Limb (tissue), 2 donors: Measurements from ENCODE around the gene BABAM2.
A peak's percentile ranks its signal among the peaks of the same experiment; 100 is the strongest.

Experiments
- DNase-seq, 2 donors: peaks; one replicate each; pipeline ENCODE4 v3.0.0-alpha.2; 2016; ENCODE audit errors: extremely low spot score in 2 of 2

BABAM2 gene

DNA sequence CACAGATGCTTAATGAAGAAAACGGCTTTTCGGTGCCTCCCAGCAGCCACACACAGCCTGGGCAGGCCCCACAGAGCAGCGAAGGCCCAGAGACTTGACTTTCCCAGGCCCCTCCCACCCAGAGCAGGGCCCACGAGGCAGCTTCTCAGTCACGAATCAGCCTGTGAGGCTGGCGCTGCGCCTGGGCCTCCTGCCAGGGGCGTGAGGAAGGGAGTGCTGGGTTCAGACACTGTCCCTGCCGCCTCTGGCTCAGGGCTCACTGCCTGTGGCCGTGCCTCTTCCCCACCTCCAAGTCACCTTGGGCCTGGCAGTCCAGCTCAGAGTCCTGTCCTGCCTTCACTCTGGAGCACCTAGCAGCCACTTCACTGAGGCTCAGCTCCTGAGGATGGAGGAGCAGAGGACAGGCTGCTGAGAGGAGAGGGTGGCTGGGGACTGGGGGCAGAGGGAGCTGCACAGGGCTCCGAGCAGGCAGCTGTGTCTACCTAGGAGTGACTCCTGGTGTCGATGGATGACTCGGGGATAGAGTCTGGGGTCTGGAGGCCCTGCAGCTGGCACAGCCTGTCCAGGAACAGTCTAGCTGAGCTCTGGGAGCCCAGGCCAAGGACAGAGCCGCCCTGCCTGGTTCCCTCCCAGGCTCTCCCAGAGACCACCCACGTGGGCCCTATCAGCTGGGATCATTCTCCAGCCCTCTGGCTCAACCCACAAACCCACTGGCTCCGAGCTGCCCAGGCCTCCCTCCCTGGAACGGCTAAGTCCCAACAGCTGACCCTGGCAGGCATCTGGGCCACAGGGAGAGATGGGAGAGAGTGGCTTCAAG, 465.8 kb downstream of the BABAM2 start:
- peak; percentile 77 to 83 for DNase-seq

DNA sequence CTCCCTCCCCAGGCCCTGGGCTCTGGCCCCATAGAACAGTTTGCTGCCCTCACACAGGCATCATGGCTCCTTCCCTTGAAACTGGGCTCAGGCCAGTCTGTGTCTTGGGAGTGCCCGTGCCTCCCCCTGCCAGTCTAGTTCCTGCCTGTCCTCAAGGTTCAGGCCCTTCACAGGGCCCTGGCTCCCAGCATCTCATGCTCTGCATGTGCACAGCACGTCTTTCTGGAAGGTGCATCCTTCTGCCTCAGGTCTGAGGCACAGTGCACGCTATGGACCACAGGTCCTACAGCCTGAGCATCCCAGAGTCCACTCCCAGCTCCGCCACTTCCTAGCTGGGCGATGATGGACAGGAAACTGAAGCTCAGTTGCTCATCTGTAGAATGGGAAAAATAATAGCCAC, 466.5 kb downstream of the BABAM2 start:
- no peak for DNase-seq

DNA sequence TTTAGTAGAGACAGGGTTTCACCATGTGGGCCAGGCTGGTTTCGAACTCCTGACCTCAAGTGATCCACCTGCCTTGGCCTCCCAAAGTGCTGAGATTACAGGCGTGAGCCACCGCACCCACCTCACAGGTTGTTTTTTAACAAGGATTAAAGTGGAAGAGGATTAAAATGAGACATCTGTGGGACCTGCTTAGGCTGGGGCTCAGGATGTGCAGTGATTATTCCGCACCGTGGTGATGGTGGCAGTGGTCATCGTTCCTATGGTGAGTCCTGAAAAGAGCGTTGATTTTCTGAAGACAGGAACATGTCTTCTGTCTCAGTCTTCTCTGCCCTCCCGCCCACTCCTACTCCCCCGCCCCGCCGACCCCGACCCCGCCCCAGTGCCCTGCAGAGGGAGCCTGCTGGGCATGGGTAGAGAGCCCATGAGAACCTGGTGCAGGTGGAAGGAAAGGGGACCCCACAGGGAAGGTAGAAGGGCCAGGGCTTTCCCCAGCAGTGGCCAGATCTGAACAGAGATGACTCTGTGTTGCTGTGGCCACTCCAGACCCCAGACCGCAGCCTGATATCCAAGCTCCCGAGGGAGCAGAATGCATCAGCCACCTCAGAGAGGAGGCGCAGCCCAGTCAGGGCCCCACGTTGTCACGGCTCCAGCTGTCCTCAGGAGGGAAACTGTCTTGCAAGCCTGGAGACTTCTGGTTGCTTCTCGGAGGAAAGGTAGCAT, 467.6 kb downstream of the BABAM2 start:
- no peak for DNase-seq

DNA sequence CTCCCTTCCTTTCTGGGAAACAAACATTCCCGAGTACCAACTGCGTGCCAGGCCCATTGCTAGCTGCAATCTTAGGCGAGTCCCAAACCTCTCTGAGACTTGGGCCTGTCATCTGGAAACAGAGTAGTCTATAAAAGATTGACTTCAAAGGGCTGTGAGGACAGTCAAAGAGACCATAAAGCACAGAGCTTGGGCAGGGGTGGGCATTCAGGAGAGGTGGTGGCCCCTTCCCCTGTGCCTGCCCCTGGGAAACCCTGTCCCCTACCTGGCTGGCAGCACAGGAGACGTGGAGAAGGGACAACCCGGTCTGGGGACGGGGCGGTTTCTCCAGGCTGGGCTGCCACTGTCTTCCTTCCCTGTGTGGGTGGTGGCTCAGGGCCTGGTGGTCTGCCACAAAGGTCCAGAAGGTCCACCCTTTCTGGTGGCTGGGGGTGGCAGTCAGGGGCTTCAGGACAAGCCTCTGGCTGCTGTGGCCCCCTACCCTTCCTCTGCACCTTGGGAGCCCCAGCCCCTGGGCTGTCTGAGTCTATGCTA, 468.2 kb downstream of the BABAM2 start:
- DNase-seq = no peak

DNA sequence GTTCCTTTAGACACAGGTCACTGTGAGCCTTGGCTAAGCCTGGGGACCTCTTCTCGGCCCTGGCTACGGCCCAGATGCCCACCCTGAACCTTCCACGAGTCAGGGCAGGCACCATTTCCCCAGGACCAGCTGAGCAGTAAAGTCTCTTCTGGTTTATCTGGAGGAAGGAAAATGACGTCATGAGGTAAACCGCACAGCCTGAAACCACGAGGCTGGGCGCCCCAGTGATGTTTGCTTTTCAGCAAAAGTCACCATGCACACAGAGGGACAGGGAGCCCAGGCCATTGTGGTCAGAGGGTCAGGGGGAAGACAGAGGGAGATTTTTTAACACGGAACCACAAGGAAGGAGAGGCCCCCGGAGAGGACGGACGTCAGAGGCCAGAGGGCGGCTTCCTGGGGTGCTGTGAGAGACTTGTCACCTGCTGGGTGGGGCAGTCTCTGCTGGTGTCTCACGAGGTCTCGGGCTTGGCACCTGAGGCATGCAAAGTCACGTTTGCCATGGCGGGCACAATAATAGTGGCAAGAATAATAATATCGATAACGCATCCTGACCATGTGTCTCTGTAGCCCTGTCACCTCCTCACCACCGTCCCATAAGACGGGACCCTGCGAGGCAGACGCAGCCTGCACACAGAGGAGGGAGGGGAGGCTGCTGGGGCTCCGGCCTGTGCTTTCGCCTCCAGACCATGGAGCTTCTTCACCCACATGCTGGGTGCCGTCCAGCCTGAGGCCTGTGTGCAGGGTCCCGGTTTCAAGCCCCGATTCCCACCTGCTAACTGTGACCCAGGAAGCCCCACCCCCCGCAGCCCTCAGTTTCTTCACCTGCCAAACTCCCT, 468.9 kb downstream of the BABAM2 start:
- no peak for DNase-seq

DNA sequence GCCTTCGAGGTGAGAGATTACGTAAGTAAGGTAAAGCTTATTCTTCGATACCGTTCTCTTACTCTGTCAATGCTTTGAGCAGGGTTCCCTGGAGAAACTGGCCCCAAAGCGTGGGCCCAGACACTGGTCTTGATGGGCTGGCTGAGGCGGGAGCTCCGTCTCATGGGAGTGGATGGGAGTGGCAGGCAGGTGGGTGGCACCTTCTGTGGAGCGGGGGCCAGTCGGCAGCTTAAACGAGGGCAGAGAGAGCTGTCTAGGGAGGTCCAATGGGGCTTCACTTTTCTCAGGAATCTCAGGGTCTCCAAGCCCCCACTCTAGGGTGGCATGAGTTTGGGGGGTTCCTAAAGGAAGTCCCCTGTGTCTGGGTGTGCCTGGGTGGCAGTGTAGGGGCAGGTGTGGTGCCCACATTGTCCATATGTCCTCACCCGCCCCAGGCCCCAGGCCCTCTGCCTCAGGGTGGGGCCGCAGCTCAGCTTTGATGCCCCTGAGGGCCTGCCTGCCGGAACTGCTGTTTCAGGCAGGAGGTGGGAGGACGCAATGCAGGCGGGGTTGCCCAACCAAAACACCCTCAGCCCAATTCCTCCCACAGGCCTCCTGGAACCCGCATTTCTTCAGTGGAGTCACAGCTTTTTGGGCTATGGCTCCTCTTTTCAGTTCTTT, 469.7 kb downstream of the BABAM2 start:
- DNase-seq = no peak

DNA sequence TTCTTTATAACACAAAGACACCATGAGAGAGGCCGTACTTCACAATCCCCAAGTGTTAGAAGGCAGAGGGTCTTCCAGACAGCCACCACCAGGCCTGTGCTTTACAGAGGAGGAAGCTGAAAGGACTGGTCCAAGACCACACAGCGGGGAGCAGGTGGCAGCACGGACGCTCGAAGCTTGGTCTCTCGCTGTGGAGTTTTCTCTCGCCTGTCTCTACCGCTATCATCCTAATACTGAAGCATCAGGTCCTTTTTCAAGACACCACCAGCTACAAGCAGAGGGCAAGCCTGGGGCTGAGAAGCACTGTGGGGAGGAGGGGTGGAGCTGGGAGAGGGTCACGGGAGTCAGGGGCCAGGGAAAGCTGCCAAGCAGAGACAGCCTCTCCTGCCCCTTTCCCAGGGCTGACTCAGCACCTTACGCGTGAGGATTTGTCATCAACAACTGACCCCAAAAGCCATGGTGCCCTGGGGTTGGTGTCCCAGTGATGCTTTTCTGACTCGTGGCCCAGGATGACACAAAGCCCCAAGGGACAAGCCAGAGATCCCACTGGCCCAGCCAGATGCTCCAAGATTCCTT, 470.3 kb downstream of the BABAM2 start:
- DNase-seq = no peak

DNA sequence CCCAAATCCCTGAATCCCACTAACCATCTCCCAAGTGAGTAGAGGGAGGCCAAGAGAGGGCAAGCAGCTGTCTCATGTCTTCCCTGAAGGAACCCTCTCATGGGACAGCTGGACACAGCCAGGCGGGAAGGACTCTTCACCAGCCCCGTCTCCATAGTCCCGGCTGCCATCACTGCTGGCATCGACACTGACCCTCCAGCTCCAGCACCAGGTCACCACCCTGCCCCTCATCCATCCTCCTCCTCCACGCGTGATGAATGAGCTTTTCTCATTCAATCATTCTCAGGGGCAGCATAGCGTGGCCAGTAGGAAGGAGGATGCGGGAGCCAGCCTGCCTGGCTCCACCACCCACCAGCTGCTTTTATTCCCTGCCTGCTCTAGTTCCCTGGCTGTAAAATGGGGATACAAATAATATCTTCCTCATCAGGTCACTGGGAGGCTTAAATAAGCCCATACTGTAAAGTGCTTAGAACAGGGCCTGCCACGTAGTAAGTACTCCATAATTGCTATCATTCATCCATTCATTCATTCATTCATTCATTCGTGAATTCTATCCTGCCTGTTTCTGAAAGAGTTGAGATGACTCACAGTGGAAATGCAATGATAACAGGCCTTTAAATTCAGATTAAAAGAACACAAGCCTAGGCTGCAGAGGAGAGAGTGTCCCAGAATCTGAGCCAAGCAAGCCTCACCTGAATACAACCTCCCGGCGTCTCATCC, 471.6 kb downstream of the BABAM2 start:
- no peak for DNase-seq

DNA sequence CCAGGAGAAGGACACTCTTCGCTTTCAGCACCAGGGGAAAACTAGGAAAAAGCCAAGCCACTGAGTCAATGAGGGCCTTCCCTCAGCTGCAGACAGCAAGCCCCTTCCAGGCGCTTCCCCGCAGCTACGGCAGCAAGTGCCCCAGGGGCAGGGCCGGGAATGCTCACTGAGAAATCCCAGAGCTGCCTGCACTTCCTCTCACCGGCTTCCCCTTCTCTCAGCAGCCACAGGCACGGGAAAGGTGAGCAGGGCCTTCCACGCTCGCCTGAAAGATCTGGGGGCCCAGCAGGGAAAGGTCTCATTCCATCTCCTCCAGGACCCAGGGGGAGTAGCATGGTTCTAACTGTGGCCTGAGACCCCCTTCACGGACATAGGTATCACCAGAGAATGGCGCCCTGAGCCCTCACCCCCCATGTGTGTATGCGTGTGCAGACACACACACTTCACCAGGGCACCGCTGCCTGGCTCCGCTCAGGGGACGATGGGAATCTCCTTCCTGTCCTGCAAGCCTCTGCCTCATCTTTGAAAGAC, 472.5 kb downstream of the BABAM2 start:
- DNase-seq = no peak

DNA sequence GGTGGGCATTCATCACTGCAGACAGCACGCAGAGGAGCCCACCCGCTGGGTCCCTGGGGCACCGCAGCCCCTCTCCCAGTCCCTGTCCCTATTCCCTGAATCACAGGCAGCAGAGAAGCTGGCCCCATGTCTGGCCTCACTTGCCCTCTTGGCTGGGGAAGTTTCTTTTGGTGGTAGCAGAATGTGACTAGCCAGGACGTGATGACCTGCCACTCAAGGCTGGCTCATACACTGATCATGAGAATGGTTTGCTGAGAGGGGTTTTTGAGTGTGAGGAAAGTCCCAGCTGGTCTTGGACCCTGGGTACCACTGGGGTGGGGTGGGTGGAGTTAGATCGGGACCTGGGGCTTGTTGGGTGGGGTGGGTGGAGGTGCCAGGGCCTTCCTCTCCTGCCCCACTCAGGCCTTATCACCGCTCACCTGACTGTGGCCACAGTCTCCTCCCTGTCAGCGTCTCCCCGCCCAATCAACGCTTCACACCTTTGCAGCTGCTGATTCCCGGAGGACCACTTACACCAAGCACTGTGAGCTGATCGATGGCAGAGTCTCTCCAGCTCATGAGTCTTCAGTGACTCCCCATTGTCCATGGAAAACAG, 473.3 kb downstream of the BABAM2 start:
- DNase-seq = no peak

DNA sequence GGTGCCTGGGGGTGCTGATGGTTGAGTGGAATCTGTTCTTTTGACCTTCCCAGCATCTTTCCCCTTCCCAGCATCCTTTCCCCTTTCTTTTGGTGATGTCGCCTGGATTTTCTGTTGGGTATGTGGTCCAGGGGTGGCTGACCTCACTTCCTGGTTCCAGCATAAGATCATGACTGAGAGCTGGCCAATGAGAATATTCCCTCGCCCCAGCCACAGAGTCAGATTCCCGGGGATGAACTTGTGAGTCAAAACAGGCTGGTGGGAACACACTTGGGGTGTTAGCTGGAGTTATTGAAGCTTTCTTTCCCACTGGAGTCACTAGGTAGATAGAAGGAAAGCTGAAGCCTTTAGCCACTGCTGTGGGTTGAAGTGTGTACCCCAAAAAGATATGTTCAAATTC, 474.1 kb downstream of the BABAM2 start:
- no peak for DNase-seq

DNA sequence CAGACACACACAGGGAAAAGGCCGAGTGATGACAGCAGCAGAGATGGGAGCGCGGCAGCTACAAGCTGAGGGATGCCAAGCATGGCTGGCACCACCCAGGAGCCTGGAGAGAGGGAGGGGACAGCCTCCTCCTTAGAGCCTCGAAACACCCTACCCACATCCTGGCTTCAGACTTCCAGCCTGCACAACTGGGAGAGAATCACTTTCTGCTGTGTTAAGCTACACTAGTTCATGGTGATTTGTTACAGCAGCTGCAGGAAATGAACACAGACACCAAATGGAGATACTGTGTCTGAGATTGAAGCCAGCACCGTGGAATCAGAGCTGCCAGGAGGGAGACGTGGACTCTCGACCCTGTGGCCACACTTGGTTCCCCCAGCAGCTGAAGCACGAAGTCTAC, 474.6 kb downstream of the BABAM2 start:
- peak in 1 of 2 donors; percentile 73 for DNase-seq

DNA sequence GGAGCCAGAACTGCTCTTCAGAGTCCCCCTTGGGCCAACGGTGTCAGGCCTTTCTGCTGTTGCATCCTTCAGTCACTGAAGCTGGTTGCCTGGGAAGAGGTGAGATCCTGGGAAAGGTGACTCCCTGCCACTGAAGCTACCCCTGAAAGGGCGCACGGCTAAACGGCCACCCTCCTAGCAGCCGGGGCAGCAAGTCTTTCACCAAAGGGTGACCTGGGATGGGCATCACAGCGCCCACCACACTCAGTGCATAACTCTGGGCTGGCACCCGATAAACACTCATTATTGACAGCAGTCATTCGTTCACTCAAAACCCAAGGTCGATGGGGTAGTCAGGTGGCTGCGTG, 475.6 kb downstream of the BABAM2 start:
- no peak for DNase-seq

DNA sequence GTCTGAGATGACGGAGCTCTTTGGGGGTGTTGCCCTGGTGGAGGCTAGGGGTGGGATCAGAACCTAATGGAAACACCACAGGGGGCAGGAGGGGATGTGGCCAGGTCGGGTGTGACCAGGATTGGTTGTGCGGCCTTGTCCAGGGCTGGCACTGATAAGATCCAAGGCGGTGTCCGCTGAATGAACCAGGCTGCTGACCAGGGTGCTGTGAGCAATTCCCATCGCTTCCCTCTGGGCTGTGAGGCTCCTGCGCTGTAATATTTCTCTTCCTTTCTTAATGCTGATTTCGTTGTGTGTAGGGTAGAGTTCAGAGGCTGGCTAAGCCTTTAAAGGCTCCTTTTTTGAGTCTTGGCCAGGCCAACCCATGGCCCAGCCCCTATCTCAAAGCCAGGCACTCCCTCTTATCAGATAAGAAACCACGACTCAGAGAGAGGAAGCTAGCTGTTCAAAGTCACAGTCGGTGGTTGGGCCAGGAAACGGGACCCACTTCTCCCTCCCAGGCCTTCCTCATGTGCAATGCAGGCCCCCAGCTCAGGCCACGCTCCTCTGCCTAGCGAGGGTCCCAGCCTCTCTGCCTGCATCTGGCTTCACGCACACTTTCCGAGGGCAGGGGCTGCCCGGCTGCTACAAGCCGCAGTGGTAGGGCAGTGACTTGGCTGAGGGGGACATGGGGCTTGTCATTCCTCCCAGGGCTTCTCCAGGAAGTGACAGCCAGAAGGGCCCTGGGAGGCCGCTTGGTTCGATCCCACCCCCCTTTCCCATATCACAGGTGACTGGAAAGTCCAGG, 476.2 kb downstream of the BABAM2 start:
- DNase-seq = no peak

DNA sequence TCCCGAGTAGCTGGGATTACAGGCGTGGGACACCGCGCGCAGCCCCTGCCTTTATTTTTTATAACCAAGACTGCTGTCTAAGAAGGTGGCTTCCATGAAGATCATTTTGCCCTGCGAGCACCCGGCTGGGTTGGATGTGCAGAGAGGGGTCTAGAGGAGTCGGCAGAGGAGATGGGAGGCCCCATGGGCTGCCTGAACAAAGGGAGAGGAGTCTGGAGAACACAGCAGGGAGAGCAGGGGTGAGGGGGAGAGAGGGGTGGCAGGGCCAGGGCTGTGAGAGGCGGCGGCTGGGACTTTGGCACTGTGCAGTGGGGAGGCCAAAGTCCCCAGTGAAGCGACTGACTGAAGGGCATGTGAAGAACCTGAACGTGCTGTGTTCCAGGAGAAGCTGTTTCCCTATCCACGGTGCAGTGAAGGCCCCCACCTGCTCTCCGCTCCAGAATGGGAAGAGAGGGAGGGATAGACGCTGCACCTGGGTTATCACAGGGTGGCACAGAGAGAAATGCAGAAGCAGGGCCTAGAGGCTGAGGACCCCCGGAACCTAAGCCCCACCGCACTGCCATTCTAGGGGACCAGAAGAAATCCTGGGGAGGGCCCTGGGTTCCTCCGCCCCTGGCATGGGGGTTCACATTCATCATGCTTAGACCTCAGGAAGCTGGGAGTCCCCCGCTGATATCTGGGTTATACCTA, 477.3 kb downstream of the BABAM2 start:
- no peak for DNase-seq

DNA sequence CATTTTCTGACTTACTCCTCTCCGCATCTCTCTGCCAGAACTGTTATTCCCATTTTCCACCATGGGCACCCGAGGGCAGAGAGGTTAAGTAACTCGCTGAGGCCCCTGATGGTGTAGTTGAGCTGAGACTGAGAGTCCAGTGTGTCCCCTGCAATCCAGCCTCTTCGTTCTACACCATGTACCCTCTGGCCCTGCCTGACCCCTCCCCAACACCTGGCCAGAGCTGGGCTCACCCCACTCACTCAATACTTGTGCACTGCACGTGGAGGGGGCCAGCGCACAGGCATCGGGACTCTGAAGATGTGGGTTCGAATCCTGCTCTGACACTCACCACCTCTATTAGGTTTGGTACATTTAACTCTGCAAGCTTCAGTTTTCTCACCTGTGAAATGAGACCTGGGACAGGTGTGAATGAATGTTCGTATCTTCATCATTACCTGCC, 477.8 kb downstream of the BABAM2 start:
- no peak for DNase-seq

DNA sequence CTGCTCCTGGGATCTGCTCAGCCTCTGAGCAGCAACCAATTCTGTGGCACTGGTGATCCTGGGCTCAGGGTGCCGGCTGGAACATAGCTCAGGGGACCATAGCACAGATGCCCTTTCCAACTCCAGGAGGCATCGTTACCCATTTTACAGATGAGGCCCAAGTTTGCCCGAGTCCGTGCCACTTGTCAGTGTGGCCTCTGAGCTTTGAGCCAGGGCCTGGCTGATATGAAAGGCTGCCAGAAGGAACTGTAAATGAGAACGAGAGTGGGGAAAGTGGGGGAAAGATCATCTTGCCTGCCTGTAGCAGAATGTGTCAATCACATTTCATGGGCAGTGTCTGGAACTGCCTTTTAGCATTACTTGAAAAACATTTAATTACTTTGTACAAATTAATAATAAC, 478.8 kb downstream of the BABAM2 start:
- DNase-seq = no peak

DNA sequence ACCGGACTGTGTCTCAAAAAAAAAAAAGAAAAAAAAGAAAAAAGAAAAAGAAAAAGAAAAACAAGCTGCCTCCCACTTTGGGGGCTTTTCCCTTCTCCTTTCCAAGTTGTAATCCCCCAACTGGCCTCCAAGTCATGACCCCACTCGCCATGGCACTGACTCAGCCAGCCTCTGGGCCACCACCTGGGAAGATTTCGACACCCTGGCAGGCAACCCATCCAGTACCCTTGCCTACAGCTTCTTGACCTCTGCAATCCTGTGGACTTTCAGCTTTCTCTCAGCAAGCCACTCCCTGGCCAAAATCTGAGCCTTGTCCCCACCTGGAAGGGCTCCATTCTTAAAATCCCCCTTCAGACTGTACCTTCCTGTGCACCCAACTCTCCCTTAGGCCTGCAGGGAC, 479.8 kb downstream of the BABAM2 start:
- no peak for DNase-seq
